K562 (cell line): ENCODE results near the gene MLST8. TPM values are rescaled to one million over a fixed set of nuclear protein-coding genes. Genes with fewer than 3 reads are reported as not detected.

Source experiments
- ATAC-seq: fragments of 200-7000 bp; cut with Tn5 transposase; 3 replicates; pipeline ENCODE4 v1.9.1; 2020; ENCODE audit warnings: moderate library complexity
- BruUV-seq: library from RNA; stranded (reverse); fragments of 400-500 nt; replicated peaks from 2 replicates; lab custom pipeline; 2021; lab: Mats Ljungman, UMichigan
- CTCF ChIA-PET: fragments of 300-600 bp; formaldehyde crosslinking; extraction: SDS; loops from one replicate; lab custom pipeline; 2021; ENCODE audit warnings: low intra/inter-chr PET ratio; lab: Yijun Ruan, JAX
- POLR2A ChIA-PET: fragments of 300-600, 350-650 bp; sonication (Branson Sonifier 250); formaldehyde crosslinking; extraction: SDS; loops from one replicate; lab custom pipeline; 2021; ENCODE audit warnings: antibody characterized with exemption, inconsistent platforms; lab: Yijun Ruan, JAX
- DNase-seq, 4 experiments: peaks; one replicate each; pipeline versions ENCODE4 v3.0.0 to v3.0.0-alpha.2; 2011 to 2018; ENCODE audit warnings: low spot score in 3 of 4, mixed read lengths in 3 of 4; ENCODE audit errors: extremely low read depth in 1 of 4
- FAIRE-seq: peaks from 2 replicates; lab custom pipeline; 2011; peaks lifted over from hg19 to GRCh38; lab: Jason Lieb, UNC
- H2AFZ ChIP-seq: 2 replicates; pipeline ENCODE4 v1.6.0; 2011; ENCODE audit warnings: low read depth, low read length, control low read depth, inconsistent platforms
- H3K27ac ChIP-seq: fragments of 200-600 bp; 3 replicates; pipeline ENCODE4 v1.8.0; 2011; ENCODE audit warnings: low read depth, mild to moderate bottlenecking, control low read depth, inconsistent platforms, low read length, moderate library complexity, mixed read lengths; ENCODE audit errors: extremely low read depth
- H3K27me3 ChIP-seq, 2 experiments: fragments of 300-600 bp in 1 of 2; 2 replicates in 1 of 2; 3 replicates in 1 of 2; pipeline versions ENCODE4 v1.6.0 to v1.8.0; 2011; ENCODE audit warnings: inconsistent platforms in 2 of 2, low read length in 2 of 2, mild to moderate bottlenecking in 1 of 2, mixed read lengths in 1 of 2, moderate library complexity in 1 of 2; ENCODE audit not compliant: control insufficient read depth in 2 of 2, insufficient read depth in 2 of 2
- H3K36me3 ChIP-seq: fragments of 300-600 bp; 3 replicates; pipeline ENCODE4 v1.8.0; 2011; ENCODE audit warnings: mild to moderate bottlenecking, low read length, inconsistent platforms; ENCODE audit not compliant: control insufficient read depth, insufficient read depth
- H3K4me1 ChIP-seq, 2 experiments: fragments of 200-600 bp in 1 of 2; replicated peaks in 1 of 2; 2 replicates in 1 of 2; 3 replicates in 1 of 2; pipeline versions ENCODE4 v1.5.1 to v1.8.0; 2011; ENCODE audit warnings: inconsistent platforms in 2 of 2, low read length in 2 of 2, mild to moderate bottlenecking in 1 of 2, mixed read lengths in 1 of 2, moderate library complexity in 1 of 2; ENCODE audit not compliant: control insufficient read depth in 2 of 2, insufficient read depth in 2 of 2
- H3K4me2 ChIP-seq: 2 replicates; pipeline ENCODE4 v1.6.1; 2011; ENCODE audit warnings: low read length, control low read depth, inconsistent platforms, mixed read lengths; ENCODE audit not compliant: insufficient read depth
- H3K4me3 ChIP-seq: fragments of 200-600 bp; sonication (generic), shearing (Covaris generic); 2 replicates; pipeline ENCODE4 v1.5.1; 2016; ENCODE audit warnings: control low read depth, inconsistent platforms
- H3K79me2 ChIP-seq: fragments of 200-600 bp; 3 replicates; pipeline ENCODE4 v1.8.0; 2011; ENCODE audit warnings: low read length, inconsistent platforms; ENCODE audit not compliant: control insufficient read depth, insufficient read depth
- H3K9ac ChIP-seq, 2 experiments: 2 replicates each; pipeline versions ENCODE4 v1.6.0 to v1.6.1; 2011; ENCODE audit warnings: low read depth in 2 of 2, low read length in 2 of 2, control low read depth in 1 of 2, inconsistent platforms in 1 of 2, mild to moderate bottlenecking in 1 of 2, mixed read lengths in 1 of 2; ENCODE audit not compliant: insufficient read depth in 1 of 2
- H3K9me1 ChIP-seq: one replicate; pipeline ENCODE4 v1.6.0; 2011; ENCODE audit warnings: inconsistent platforms, mild to moderate bottlenecking, low read length, moderate library complexity; ENCODE audit not compliant: control insufficient read depth, insufficient read depth
- H3K9me3 ChIP-seq: replicated peaks from 2 replicates; pipeline ENCODE4 v1.5.1; 2011; ENCODE audit warnings: low read depth, low read length, inconsistent platforms; ENCODE audit not compliant: control insufficient read depth, insufficient read depth
- H4K20me1 ChIP-seq: replicated peaks from 2 replicates; pipeline ENCODE4 v1.6.1; 2011; ENCODE audit warnings: low read length, inconsistent platforms, mixed read lengths; ENCODE audit not compliant: control insufficient read depth, insufficient read depth
- CEBPG ChIP-seq, 3 experiments: fragments of 200-800 bp in 1 of 3; sonication (Bioruptor generic) in 1 of 3; sonication (generic) in 1 of 3; formaldehyde crosslinking in 1 of 3; IDR thresholded peaks in 2 of 3; conservative IDR thresholded peaks in 1 of 3; 2 replicates each; pipeline versions ENCODE4 v1.6.1 to v1.8.0; 2016 to 2022; ENCODE audit warnings: missing compliant biosample characterization in 2 of 3, missing genetic modification characterization in 2 of 3, mild to moderate bottlenecking in 1 of 3, missing genetic modification reagents in 1 of 3
- CHD1 ChIP-seq: fragments of 200-600 bp; sonication (generic); IDR thresholded peaks from one replicate; pipeline ENCODE4 v1.6.1; 2012; ENCODE audit warnings: mild to moderate bottlenecking, moderate library complexity, low read length, inconsistent platforms
- ERF ChIP-seq: fragments of 450-650 bp; formaldehyde crosslinking; IDR thresholded peaks from 2 replicates; pipeline ENCODE4 v1.4.0; 2020; ENCODE audit warnings: mild to moderate bottlenecking, mixed read lengths
- KDM1A ChIP-seq, 2 experiments: fragments of 450-650 bp; IDR thresholded peaks; 2 replicates each; pipeline ENCODE4 v1.6.1; 2016; ENCODE audit warnings: mild to moderate bottlenecking in 2 of 2
- MYC ChIP-seq, 2 experiments: fragments of 250-450 bp in 1 of 2; sonication (Bioruptor Pico) in 1 of 2; IDR thresholded peaks; 2 replicates each; pipeline versions ENCODE4 v1.5.1 to v1.6.1; 2012 to 2021; ENCODE audit warnings: low read depth in 2 of 2, borderline replicate concordance in 1 of 2, improper control_type of control experiment in 1 of 2, low read length in 1 of 2, mild to moderate bottlenecking in 1 of 2, moderate library complexity in 1 of 2
- NFRKB ChIP-seq: fragments of 450-650 bp; IDR thresholded peaks from 2 replicates; pipeline ENCODE4 v1.6.1; 2016; ENCODE audit warnings: low read depth
- PRDM10 ChIP-seq: fragments of 450-650 bp; IDR thresholded peaks from 2 replicates; pipeline ENCODE4 v1.6.1; 2018; ENCODE audit not compliant: partially characterized antibody
- SAFB2 ChIP-seq: fragments of 200-400 bp; formaldehyde crosslinking; IDR thresholded peaks from 2 replicates; pipeline ENCODE4 v1.6.1; 2018; ENCODE audit warnings: borderline replicate concordance, low read length, low read depth, moderate library complexity; ENCODE audit not compliant: severe bottlenecking
- ZFP1 ChIP-seq: fragments of 450-650 bp; formaldehyde crosslinking; IDR thresholded peaks from 2 replicates; pipeline ENCODE4 v1.4.0; 2020; ENCODE audit warnings: mild to moderate bottlenecking, mixed read lengths
- WGBS: fragments of 100-300 bp; shearing (Covaris generic); methylation state at CpG from one replicate; pipeline ENCODE4 v1.1.6; 2016; ENCODE audit warnings: low coverage, mixed read lengths; ENCODE audit not compliant: insufficient coverage; ENCODE audit errors: missing lambda C conversion rate; 5-methylcytosine and 5-hydroxymethylcytosine counted together
- in situ Hi-C: fragments of 300-500 bp; cut with MboI; formaldehyde crosslinking; loops from 4 replicates; pipeline ENCODE4 v1.15.0; 2018; ENCODE audit warnings: inconsistent platforms, mixed read lengths
- intact Hi-C: fragments of 100-400 bp; cut with micrococcal nuclease; formaldehyde crosslinking; loops from 2 replicates; pipeline ENCODE4 v1.14.2; 2022
- polyA plus RNA-seq, 8 experiments: library from polyadenylated mRNA; depleted of rRNA in 4 of 8; stranded (reverse) in 5 of 8; unstranded in 3 of 8; fragments of >200 nt; fragmentation: Nextera tagmentation in 2 of 8; fragmentation: Illumina TruSeq in 1 of 8; extraction: Ambion mirVana in 2 of 8; extraction: Trizol in 1 of 8; gene quantifications; 2 replicates each; pipeline versions ENCODE4 v1.2.1 to v1.2.3, GENCODE V29; 2011 to 2014; ENCODE audit warnings: inconsistent platforms in 1 of 8, missing spikeins in 1 of 8
- total RNA-seq, 7 experiments: library from RNA; depleted of rRNA in 6 of 7; stranded (reverse); fragments of >200 nt in 6 of 7; fragmentation: Illumina TruSeq in 2 of 7; extraction: Trizol in 2 of 7; gene quantifications; 2 replicates each; pipeline versions ENCODE4 v1.2.1 to v1.2.3, GENCODE V29; 2011 to 2021; ENCODE audit warnings: low replicate concordance in 1 of 7
- TF ChIP-seq, protein P1 (sequence below), 2 experiments: fragments of 450-650 bp; IDR thresholded peaks; 2 replicates each; pipeline ENCODE4 v1.6.1; 2016

The MLST8 gene
- total and polyA plus RNA-seq, 9 of the 15 experiments (the other 6 are each of a cell fraction or from before 2014, with no cell fraction given) = 1.5 to 116 (median 43.3) TPM

GRCh38 chr16:2250652-2251295, 45.5 kb downstream of the MLST8 start:
- ChIA-PET POLR2A (interaction anchor here (0.7 to 3.7 kb wide), 16 partner anchors 11 to 215 kb away, joined by 3 to 40 read pairs (median 4); partner anchors contain the start of genes PGP and TRAF7), CTCF (interaction anchor here (2.4 kb wide), 1 partner anchor 56 kb away, joined by 18 read pairs; no protein-coding TSS in a partner anchor)
- peak overlapping the region; percentile 38; the same call in 1 of the 2 replicates for H2AFZ ChIP-seq
- under 1% methylated on average over 23 of the region's 35 CpGs for WGBS
- in situ Hi-C loops = no loop called here
- no peaks in the 10 kb centered on the region for H3K9me3 ChIP-seq
- peaks cover 52% of the 10 kb centered on the region for H3K79me2 ChIP-seq
- H3K9ac ChIP-seq = peak overlapping the region; percentile 92 to 99
- no peaks in the 10 kb centered on the region for H3K27me3 ChIP-seq
- DNase-seq (peak in 1 of 4 experiments; percentile 61), FAIRE-seq (peak; percentile 71), ATAC-seq (no peak)
- no peaks in the 10 kb centered on the region for H3K9me1 ChIP-seq
- H3K4me2 ChIP-seq = peak overlapping the region; percentile 83
- H3K4me1 ChIP-seq = peaks cover 8 to 31% of the 10 kb centered on the region in 2 experiments
- BruUV-seq = TSS peak; percentile 80
- H3K4me3 ChIP-seq = peak overlapping the region; percentile 94
- H3K36me3 ChIP-seq = peaks cover 72% of the 10 kb centered on the region; the same call in 2 of the 3 replicates
- peak overlapping the region; percentile 97 for H3K27ac ChIP-seq
- 0 out of 2 replicates have a peak, but pooled peaks cover 3% of the 10 kb centered on the region for H4K20me1 ChIP-seq
- intact Hi-C loops = loop anchor here (1.0 to 5.0 kb wide), 4 partner anchors 18 to 96 kb away; partner anchors contain the start of genes CASKIN1, E4F1, RNPS1 and TRAF7
- TF ChIP-seq SAFB2 (no peak), KDM1A (IDR thresholded peaks at IDR 0.05) (peak; percentile 19 to 51; a peak in 1 of 4 replicates), CEBPG (CRISPR knock-in tag; IDR thresholded peaks at IDR 0.05) (no peak; the same call in 1 of the 2 replicates), CEBPG (tag; conservative IDR thresholded peaks at IDR 0.05 in 1 of 2, IDR thresholded peaks at IDR 0.05 in 1 of 2) (peak; percentile 75 to 76), PRDM10 (peak; percentile 25), NFRKB (0 out of 2 replicates have a peak, but pooled peaks have one; percentile 1), ERF (CRISPR knock-in tag) (no peak), CHD1 (peak; percentile 85), MYC (IDR thresholded peaks at IDR 0.05; ENCODE audit: low read depth, low read length) (no peak), MYC (CRISPR knock-in tag; IDR thresholded peaks at IDR 0.05; ENCODE audit: borderline replicate concordance, low read depth) (0 out of 2 replicates have a peak, but pooled peaks have one; percentile 57), ZFP1 (CRISPR knock-in tag) (no peak)
- TF ChIP-seq, protein P1, sequence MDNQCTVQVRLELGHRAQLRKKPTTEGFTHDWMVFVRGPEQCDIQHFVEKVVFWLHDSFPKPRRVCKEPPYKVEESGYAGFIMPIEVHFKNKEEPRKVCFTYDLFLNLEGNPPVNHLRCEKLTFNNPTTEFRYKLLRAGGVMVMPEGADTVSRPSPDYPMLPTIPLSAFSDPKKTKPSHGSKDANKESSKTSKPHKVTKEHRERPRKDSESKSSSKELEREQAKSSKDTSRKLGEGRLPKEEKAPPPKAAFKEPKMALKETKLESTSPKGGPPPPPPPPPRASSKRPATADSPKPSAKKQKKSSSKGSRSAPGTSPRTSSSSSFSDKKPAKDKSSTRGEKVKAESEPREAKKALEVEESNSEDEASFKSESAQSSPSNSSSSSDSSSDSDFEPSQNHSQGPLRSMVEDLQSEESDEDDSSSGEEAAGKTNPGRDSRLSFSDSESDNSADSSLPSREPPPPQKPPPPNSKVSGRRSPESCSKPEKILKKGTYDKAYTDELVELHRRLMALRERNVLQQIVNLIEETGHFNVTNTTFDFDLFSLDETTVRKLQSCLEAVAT (IDR thresholded peaks at IDR 0.05) = peak in 1 of 2 experiments; percentile 57; a peak in 1 of 4 replicates
